Spleen (tissue), 7 donors: ENCODE results near the gene TMEM219.

ENCODE experiments used
- POLR2A ChIP-seq, 3 donors: fragments of 450-650 bp; IDR thresholded peaks; one replicate each; pipeline ENCODE4 v1.5.1; 2017; ENCODE audit warnings: antibody characterized with exemption in 3 of 3, mild to moderate bottlenecking in 1 of 3
- TF ChIP-seq, protein P1 (sequence below), 11 experiments: fragments of 200-600 bp in 7 of 11; fragments of 450-650 bp in 4 of 11; sonication (generic) in 4 of 11; IDR thresholded peaks in 8 of 11; conservative IDR thresholded peaks in 3 of 11; 1 replicate in 7 of 11; 2 replicates in 4 of 11; pipeline versions ENCODE4 v1.4.0 to v1.8.0; 2016 to 2021; ENCODE audit warnings: antibody characterized with exemption in 11 of 11, inconsistent platforms in 4 of 11, mild to moderate bottlenecking in 1 of 11
- donor health status: DM: no; HTN: no; CAD: no; lungs with moderate emphysema.
- donor health status: DM: no; HTN: no; CAD: no.
- donor health status: DM: no; HTN: no; CAD: no.

DNA sequence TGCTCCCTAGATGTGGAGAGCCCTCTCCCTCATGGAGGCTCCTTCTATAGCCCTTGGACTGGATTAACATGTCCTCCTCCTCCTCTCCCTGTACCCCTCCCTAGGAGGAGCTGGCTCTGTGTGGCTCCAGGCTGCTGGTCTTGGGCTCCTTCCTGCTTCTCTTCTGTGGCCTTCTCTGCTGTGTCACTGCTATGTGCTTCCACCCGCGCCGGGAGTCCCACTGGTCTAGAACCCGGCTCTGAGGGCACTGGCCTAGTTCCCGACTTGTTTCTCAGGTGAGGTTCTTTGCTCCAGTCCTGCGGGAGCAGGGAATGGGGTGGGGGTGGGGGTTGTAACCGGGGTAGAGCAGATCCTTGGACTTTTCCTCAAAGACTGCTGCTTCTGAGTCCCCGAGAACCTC lies 9.4 kb downstream of the TMEM219 start:
- no peak for TF ChIP-seq POLR2A (IDR thresholded peaks at IDR 0.05)
- TF ChIP-seq, protein P1, sequence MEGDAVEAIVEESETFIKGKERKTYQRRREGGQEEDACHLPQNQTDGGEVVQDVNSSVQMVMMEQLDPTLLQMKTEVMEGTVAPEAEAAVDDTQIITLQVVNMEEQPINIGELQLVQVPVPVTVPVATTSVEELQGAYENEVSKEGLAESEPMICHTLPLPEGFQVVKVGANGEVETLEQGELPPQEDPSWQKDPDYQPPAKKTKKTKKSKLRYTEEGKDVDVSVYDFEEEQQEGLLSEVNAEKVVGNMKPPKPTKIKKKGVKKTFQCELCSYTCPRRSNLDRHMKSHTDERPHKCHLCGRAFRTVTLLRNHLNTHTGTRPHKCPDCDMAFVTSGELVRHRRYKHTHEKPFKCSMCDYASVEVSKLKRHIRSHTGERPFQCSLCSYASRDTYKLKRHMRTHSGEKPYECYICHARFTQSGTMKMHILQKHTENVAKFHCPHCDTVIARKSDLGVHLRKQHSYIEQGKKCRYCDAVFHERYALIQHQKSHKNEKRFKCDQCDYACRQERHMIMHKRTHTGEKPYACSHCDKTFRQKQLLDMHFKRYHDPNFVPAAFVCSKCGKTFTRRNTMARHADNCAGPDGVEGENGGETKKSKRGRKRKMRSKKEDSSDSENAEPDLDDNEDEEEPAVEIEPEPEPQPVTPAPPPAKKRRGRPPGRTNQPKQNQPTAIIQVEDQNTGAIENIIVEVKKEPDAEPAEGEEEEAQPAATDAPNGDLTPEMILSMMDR (IDR thresholded peaks at IDR 0.05 in 8 of 11, conservative IDR thresholded peaks at IDR 0.05 in 3 of 11), result no peak
